C4-2B (cell line): ENCODE measurements around the gene SIRT7.

Experiments
- CTCF ChIP-seq: fragments of 450-650 bp; conservative IDR thresholded peaks from 2 replicates; pipeline ENCODE4 v1.5.1; 2017; ENCODE audit warnings: mild to moderate bottlenecking
- ZFX ChIP-seq: fragments of 450-650 bp; IDR thresholded peaks from 2 replicates; pipeline ENCODE4 v1.6.1; 2017

GRCh38 chr17:81962499-81963441, 44.8 kb upstream of the SIRT7 start:
- TF ChIP-seq CTCF (no peak), ZFX (no peak)
